Mucosa of gallbladder (tissue), 1 donor: ENCODE measurements around the gene DEPDC1. TPM values are rescaled to one million over a fixed set of nuclear protein-coding genes. Genes with fewer than 3 reads are reported as not detected.

Experiments used
- total RNA-seq: library from RNA; stranded (reverse); gene quantifications from one replicate; pipeline ENCODE4 v1.2.1, GENCODE V29; 2021
- donor health status: DM: no; HTN: no; CAD: no.

The DEPDC1 gene
- total RNA-seq, 1 donor from 2014 or later, result 0.78 TPM

Other genes starting within 250 kb of the DEPDC1 start
- gene RPE65, start 47.1 kb downstream of the DEPDC1 start, total RNA-seq, result not detected